Smooth muscle cell (in vitro differentiated cells): ENCODE results near the gene BBS12. TPM values are rescaled to one million over a fixed set of nuclear protein-coding genes. Genes with fewer than 3 reads are reported as not detected.

ENCODE experiments used
- DNase-seq: peaks from one replicate; lab custom pipeline; 2025; ENCODE audit not compliant: unreplicated experiment; lab: John Stamatoyannopoulos, UW
- H2AFZ ChIP-seq: fragments of 200-600 bp; sonication (generic); 2 replicates; pipeline ENCODE4 v1.6.0; 2016; ENCODE audit warnings: antibody characterized with exemption, low read depth, mild to moderate bottlenecking
- H3F3A ChIP-seq: fragments of 200-600 bp; sonication (generic); 2 replicates; pipeline ENCODE4 v1.6.0; 2017; ENCODE audit warnings: antibody characterized with exemption, low read depth
- H3K27ac ChIP-seq: fragments of 200-600 bp; sonication (generic); 2 replicates; pipeline ENCODE4 v1.5.1; 2016; ENCODE audit warnings: low read depth, mild to moderate bottlenecking
- H3K27me3 ChIP-seq: fragments of 200-600 bp; sonication (generic); 2 replicates; pipeline ENCODE4 v1.6.1; 2016; ENCODE audit warnings: low read depth, mild to moderate bottlenecking
- H3K36me3 ChIP-seq: fragments of 200-600 bp; sonication (generic); 2 replicates; pipeline ENCODE4 v1.5.1; 2016; ENCODE audit warnings: low read depth
- H3K4me1 ChIP-seq: fragments of 200-600 bp; sonication (generic); 2 replicates; pipeline ENCODE4 v1.5.1; 2016; ENCODE audit warnings: low read depth
- H3K4me2 ChIP-seq: fragments of 200-600 bp; sonication (generic); 2 replicates; pipeline ENCODE4 v1.6.0; 2016; ENCODE audit warnings: mild to moderate bottlenecking
- H3K4me3 ChIP-seq: fragments of 200-600 bp; sonication (generic); 2 replicates; pipeline ENCODE4 v1.5.1; 2016; ENCODE audit warnings: mild to moderate bottlenecking
- H3K79me2 ChIP-seq: fragments of 200-600 bp; sonication (generic); 2 replicates; pipeline ENCODE4 v1.6.0; 2016; ENCODE audit warnings: low read depth, mild to moderate bottlenecking
- H3K9ac ChIP-seq: fragments of 200-600 bp; sonication (generic); 2 replicates; pipeline ENCODE4 v1.6.0; 2016; ENCODE audit warnings: low read depth
- H3K9me3 ChIP-seq: fragments of 200-600 bp; sonication (generic); replicated peaks from 2 replicates; pipeline ENCODE4 v1.5.1; 2016; ENCODE audit warnings: low read depth
- H4K20me1 ChIP-seq: fragments of 200-600 bp; sonication (generic); 2 replicates; pipeline ENCODE4 v1.6.0; 2016; ENCODE audit warnings: low read depth
- WGBS: methylation state at CpG from one replicate; pipeline ENCODE4 v1.1.7; 2016; ENCODE audit warnings: low lambda C conversion rate; 5-methylcytosine and 5-hydroxymethylcytosine counted together
- polyA plus RNA-seq: library from polyadenylated mRNA; unstranded; fragments of >200 nt; fragmentation: Nextera tagmentation; extraction: Ambion mirVana; gene quantifications from 2 replicates; pipeline ENCODE4 v1.2.1, GENCODE V29; 2016
- total RNA-seq: library from RNA; depleted of rRNA; stranded (reverse); fragments of >200 nt; gene quantifications from 2 replicates; pipeline ENCODE4 v1.2.3, GENCODE V29; 2014
- TF ChIP-seq, protein P1 (sequence below): fragments of 200-600 bp; sonication (generic); IDR thresholded peaks from 2 replicates; pipeline ENCODE4 v1.5.1; 2017; ENCODE audit warnings: borderline replicate concordance, mild to moderate bottlenecking, antibody characterized with exemption; ENCODE audit not compliant: insufficient read depth, poor library complexity, severe bottlenecking

The BBS12 gene
- total and polyA plus RNA-seq, 2 experiments from 2014 or later: 3.6 to 3.7 TPM

DNA sequence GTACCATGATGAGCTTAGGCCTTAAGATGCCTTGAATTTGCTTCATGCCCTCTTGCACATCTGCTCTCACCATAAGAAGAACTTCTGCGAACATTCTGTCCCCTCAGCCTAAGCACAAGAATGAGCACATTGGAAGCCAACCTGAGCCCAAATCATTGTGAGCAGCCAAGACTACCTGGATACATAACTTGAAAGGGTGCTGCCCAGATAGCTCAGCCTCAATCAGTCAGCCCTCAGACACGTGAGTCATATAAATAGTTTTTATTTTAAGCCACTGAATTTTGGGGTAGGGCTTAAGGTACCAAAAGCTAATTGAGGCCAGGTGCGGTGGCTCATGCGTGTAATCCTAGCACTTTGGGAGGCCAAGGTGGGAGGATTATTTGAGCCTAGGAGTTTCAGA is 27.5 kb upstream of the BBS12 start:
- 95% methylated on average over 4 of the region's 4 CpGs for WGBS
- no peaks in the 10 kb centered on the region for H3K9me3 ChIP-seq

DNA sequence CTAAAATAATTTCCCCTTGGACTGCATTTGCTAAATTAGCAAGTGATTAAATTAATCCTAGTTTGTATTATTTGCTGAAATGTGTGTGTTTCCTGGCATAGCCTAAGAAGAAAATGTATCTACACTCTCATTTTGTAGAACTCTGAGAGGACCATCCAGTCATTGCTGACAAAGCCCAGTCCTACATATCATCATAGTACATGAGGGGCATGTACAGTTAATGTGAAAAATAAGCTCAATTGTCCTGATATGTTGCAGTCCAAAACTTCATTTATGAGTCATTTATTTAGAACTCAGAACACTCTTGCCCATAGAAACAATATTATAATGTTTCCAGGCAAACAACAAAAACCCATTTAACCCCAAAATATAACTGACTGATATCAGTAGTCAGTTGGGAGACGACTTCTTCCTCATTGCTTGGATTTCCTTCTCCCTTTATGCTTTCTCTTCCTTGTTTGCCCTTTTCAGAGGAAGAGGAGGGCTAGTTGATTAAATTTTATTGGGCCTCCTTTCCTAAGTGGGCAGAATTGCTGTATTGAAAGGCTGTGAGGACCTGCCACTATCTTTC is 26.9 kb upstream of the BBS12 start:
- TF ChIP-seq, protein P1, sequence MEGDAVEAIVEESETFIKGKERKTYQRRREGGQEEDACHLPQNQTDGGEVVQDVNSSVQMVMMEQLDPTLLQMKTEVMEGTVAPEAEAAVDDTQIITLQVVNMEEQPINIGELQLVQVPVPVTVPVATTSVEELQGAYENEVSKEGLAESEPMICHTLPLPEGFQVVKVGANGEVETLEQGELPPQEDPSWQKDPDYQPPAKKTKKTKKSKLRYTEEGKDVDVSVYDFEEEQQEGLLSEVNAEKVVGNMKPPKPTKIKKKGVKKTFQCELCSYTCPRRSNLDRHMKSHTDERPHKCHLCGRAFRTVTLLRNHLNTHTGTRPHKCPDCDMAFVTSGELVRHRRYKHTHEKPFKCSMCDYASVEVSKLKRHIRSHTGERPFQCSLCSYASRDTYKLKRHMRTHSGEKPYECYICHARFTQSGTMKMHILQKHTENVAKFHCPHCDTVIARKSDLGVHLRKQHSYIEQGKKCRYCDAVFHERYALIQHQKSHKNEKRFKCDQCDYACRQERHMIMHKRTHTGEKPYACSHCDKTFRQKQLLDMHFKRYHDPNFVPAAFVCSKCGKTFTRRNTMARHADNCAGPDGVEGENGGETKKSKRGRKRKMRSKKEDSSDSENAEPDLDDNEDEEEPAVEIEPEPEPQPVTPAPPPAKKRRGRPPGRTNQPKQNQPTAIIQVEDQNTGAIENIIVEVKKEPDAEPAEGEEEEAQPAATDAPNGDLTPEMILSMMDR: no peak
- no peak overlapping the region for H3K27ac ChIP-seq
- H4K20me1 ChIP-seq: no peaks in the 10 kb centered on the region
- no peak overlapping the region for H3K9ac ChIP-seq
- no peak overlapping the region for H3K4me3 ChIP-seq
- H3K4me1 ChIP-seq: no peaks in the 10 kb centered on the region
- no peak overlapping the region for H2AFZ ChIP-seq
- H3K79me2 ChIP-seq: no peaks in the 10 kb centered on the region
- no peaks in the 10 kb centered on the region for H3K36me3 ChIP-seq
- 86% methylated on average over 1 of the region's 1 CpG for WGBS
- H3F3A ChIP-seq: no peaks in the 10 kb centered on the region
- H3K9me3 ChIP-seq: no peaks in the 10 kb centered on the region
- no peak overlapping the region for H3K4me2 ChIP-seq
- DNase-seq: no peak
- no peaks in the 10 kb centered on the region for H3K27me3 ChIP-seq

More for the DNA sequence above, 27.5 kb upstream of the BBS12 start:
- Histone ChIP-seq H4K20me1 (no peaks in the 10 kb centered on the region), H3K4me1 (no peaks in the 10 kb centered on the region), H3K9ac (no peak overlapping the region), H3K27ac (no peak overlapping the region), H3F3A (no peaks in the 10 kb centered on the region), H3K4me2 (no peak overlapping the region), H3K27me3 (no peaks in the 10 kb centered on the region), H3K79me2 (no peaks in the 10 kb centered on the region), H3K36me3 (no peaks in the 10 kb centered on the region), H3K4me3 (no peak overlapping the region), H2AFZ (no peak overlapping the region)
- DNase-seq: no peak
- TF ChIP-seq, protein P1: no peak

DNA sequence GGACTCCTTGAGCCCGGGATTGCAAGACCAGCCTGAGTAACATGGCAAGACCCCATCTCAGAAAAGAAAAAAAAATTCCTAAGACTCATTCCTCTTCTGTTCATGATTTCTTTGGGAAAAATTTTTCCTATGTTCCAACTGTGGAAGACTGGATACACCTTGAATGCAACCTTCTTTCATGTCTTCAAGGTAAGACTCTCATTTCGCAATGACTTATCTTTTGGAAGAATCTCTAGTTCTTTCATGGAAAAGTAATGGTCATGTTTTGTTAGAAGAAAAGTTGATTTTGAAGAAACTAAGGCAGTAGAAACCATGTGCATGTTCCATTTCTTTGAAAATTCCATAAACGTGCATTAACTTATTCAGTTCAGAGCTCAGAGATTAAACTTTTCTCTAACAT is 26.0 kb upstream of the BBS12 start:
- no peaks in the 10 kb centered on the region for H3K4me1 ChIP-seq
- no peak for DNase-seq
- H4K20me1 ChIP-seq: no peaks in the 10 kb centered on the region
- TF ChIP-seq, protein P1: no peak
- no peak overlapping the region for H3K27ac ChIP-seq
- no peak overlapping the region for H3K4me2 ChIP-seq
- no peaks in the 10 kb centered on the region for H3K27me3 ChIP-seq
- no peaks in the 10 kb centered on the region for H3F3A ChIP-seq
- no peak overlapping the region for H3K9ac ChIP-seq
- no peak overlapping the region for H2AFZ ChIP-seq
- 96% methylated on average over 3 of the region's 3 CpGs for WGBS
- H3K79me2 ChIP-seq: no peaks in the 10 kb centered on the region
- H3K9me3 ChIP-seq: no peaks in the 10 kb centered on the region
- H3K4me3 ChIP-seq: no peak overlapping the region
- H3K36me3 ChIP-seq: no peaks in the 10 kb centered on the region

DNA sequence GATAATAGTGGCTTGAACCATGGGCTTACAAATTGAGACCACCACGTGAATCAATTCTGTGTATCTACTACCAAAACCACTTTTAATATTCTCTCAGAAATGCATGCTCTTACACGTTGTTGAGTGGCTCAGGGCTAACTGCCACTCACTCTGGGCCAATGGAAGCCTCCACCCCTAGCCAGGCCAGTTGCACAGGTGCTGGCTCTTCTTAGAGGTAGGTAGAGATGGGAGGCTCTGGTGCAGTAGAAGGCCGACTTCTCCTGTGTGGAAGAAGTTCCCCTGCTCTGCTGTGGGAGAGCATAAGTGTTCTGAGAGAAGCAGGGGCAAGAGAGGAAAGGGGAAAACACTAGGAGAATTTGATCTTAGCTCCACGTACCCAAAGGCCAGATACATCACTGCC is 25.0 kb upstream of the BBS12 start:
- Histone ChIP-seq H3K9me3 (no peaks in the 10 kb centered on the region), H3K27ac (no peak overlapping the region), H3K9ac (no peak overlapping the region), H3K4me1 (no peaks in the 10 kb centered on the region), H3K4me2 (no peak overlapping the region), H3K36me3 (no peaks in the 10 kb centered on the region), H4K20me1 (no peaks in the 10 kb centered on the region), H3K27me3 (no peaks in the 10 kb centered on the region), H3K4me3 (no peak overlapping the region), H2AFZ (no peak overlapping the region), H3F3A (no peaks in the 10 kb centered on the region), H3K79me2 (no peaks in the 10 kb centered on the region)
- WGBS: 87% methylated on average over 4 of the region's 4 CpGs
- TF ChIP-seq, protein P1: no peak
- no peak for DNase-seq
